ENCODE measurements around the gene LRRC4C.
"Not testable (repeated sequence)": the region's sequence is repeated elsewhere in the genome, so short reads cannot be mapped to it uniquely, and the experiment has no call there.

Gene LRRC4C

DNA sequence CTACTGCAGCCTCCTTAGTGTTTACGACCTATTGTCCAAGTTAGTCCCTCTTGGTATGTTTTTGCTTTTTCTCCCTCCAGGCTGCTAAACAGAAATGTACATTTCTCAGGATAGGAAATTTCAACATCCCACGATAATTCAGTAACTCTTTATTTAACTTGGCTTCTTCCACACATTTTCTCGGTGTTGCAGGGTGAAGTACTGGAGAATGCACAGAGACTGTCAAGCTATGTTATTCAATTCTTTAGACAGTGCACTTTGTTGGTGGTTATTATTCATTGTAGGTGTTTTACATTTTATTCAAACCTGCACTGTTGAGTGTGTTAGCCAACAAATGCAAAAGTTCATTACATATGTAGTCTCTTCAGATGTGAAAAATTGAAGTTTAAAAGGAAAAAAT, 839.8 kb downstream of the LRRC4C start:
- no peak for DNase-seq

DNA sequence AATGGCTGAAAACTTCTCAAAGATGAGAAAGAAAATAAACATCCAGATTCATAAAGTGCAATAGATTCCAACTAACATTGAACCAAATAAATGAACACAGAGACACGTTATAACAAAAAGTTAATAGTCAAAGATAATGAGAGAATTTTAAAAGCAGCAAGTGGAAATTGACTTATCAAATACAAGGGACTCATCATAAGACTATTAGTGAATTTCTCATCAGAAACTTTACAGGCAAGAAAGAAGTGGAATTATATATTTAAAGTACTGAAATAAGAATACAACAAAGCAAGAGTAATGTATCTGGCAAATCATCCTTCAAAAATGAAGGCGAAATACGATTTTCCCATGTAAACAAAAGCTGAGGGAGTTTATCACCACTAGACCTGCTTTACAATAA, 852.7 kb downstream of the LRRC4C start:
- DNase-seq: no peak

DNA sequence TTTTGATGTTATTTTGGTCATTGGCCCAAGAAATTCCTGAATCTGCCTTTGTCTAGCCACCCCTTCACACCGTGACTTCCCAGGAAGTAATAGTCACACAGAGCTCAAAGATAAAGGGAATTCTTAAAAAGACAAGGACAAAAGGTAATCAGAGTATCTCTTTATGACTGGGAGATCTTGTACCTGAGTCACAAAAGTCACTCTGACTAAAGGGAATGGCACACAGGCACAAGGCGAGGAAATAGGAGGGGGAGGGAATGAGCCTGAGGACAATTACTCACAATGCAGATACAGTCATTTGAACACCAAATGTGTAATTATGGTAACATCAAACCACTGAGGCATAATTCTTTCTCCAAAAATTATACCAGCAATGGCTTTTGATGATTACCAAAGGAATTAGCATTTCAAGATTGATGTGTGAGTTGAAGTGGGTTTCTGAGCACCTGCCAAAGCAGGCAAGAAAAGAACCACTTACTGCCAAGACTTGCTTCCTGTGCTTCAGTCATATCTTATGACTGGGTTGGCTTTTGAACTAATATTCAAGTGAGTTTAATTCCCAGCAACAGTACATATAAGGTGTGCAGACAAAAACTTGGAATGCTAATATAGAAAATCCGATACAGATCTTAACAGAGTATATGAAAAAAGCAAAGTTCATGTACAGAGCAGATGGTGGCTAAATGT, 856.4 kb downstream of the LRRC4C start:
- DNase-seq: no peak

DNA sequence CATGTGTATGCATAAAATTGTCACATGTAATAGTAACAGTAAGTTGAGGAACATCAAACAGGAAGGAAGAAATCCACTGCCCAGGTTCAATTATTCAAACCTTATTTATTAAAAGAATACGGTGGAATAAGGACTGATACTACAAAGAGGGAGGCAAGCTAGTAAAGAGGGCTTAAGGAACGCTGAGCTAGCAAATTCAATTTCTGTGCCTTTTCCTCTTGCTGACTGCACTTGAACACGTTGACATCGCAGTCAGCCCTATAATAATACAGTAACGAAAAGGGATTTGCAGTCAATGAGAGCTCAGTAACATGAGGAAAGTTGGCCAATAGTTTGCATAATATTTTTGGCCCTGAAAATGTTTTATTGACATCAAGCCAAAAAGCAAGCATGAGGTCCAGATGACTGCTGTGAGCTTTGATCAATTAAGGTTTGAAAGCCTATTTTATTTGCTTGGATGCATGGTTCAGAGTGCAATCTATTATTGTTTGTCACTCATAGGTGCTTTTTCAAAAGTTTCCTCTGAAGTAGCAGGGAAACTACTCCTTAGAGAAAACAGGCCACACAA, 861.8 kb downstream of the LRRC4C start:
- DNase-seq: no peak

DNA sequence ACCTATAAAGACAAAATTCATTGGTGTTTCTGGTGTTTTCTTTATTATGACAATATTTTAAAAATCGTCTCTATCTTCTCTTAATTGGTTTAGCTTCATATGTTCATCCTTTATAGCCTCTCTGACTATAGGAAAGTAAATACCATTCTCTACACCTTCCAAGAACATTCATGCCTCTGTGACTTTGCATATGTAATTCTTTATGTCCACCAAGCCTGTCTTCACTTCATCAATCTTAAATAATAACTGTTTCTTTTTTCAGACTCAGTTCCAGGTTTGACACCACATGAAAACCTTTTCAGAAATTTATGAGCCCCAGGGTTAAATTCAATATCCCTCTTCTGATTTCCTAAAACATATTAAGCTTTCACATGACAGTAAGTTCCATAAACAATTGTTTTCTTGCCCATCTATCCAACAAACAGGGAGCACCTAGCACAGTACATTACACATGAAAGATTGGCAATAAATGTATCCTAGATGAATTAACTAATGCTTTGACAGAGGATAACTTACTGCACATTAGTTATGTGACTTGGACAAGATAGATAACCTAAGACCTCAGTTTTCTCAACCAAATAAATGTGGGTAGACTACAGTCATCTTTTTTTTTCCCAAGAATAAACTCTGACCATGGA, 886.1 kb downstream of the LRRC4C start:
- no peak for DNase-seq

DNA sequence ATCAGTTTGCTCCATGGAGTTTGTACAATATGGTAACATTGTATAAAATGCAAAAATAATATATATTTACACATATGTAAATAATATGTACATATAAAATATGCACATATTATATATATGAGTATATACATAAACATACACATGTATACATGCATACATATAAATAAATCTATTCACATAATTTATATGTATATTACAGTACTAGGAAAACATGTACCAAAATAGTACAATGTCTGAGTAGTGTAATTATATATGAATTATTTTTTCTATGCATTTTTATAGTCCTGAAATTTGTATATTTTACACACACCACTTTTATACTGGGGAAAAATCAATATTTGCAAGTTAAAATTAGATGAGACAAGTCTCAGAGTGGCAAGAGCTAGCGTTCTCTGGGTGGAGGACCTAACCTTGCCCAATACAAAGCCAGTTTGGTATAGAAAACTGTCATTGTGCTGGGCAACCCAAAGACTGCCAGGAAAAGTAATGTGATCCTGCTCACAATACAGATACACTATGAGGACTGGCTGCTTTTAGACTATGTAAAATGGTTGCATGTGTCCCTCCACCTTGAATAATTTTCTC, 889.4 kb downstream of the LRRC4C start:
- no peak for DNase-seq

DNA sequence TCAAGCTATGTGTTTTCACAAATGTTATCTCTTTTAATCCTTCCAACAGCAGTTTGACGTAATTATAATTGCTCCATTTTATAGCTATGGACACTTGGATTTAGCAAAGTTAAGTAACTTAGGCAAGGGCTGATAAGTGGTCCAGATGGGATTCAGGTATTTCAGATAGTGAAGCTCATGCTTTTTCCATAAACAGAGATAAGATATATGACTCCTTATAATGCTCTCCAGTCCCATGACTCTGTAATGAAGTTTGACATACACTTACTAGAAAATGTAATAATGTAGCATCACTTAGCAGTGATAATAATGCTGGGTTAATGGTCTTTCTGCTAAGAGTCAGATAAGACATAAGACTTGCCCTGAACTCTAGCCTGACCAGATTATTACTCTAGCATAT, 892.1 kb downstream of the LRRC4C start:
- no peak for DNase-seq

DNA sequence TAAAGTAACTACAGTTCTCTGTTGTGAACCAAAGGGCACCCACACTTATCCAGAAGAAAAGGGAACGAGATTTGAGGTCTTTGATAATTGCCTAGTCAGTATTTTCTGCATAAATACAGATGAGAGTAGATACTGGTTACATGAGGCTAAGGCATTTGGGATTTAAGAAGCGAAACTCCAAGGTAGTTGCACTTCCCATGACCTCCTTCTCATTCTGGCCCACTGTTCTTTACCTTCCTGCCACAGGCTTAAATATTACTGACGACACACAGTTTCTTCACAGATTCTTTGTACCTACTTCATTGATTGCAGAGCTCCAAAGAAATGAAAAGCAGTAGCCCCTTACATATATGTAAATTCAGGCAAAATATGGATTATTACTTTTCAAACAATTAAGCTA, 915.3 kb downstream of the LRRC4C start:
- DNase-seq: no peak

DNA sequence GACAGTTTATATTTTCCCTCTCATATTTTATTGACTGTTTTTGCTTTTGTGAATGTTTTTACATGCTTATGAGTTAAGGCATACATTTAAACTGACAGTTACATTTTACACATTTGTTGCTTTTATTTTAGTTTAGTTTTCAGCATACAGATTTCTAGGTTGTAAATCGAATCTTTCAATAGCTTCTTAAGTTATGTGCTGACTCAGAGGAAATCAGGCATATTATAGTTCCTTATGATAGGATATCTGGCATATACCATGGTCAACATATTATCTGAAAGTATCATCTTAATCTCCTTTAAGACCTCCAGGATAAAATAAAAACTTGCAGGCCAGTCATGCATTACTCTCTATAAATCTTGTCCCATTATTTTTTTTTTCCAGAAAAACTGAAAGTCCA, 916.6 kb downstream of the LRRC4C start:
- no peak for DNase-seq

DNA sequence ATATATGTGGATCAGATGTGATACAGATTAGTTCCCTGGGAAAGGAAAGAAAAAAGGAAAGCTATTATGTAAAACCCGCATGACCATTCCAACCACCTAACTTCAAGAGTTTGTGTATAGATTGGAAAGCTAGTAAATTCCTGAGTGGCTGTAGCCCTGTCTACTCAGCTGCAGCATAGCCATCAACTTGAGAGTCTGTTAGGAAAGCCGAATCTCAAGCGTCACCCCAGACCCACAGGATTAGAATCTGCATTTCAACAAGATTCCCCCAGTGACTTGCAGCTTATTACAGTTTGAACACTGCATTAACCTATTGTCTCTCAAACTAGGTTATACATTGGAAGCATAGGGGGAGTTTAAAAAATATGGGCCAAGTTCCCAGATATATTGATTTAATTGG, 921.7 kb downstream of the LRRC4C start:
- DNase-seq: no peak

DNA sequence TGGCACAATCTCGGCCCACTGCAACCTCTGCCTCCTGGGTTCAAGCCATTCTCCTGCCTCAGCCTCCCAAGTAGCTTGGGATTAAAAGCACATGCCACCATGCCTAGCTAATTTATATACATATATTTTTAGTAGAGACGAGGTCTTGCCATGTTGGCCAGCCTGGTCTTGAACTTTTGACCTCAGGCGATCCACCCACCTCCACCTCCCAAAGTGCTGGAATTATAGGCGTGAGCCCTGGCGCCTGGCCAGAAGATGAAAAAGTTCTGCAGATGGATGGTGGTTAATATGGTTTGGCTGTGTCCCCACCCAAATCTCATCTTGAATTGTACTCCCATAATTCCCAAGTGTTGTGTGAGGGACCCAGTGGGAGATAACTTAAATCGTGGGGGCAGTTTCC, 937.4 kb downstream of the LRRC4C start:
- DNase-seq: not testable (repeated sequence)

DNA sequence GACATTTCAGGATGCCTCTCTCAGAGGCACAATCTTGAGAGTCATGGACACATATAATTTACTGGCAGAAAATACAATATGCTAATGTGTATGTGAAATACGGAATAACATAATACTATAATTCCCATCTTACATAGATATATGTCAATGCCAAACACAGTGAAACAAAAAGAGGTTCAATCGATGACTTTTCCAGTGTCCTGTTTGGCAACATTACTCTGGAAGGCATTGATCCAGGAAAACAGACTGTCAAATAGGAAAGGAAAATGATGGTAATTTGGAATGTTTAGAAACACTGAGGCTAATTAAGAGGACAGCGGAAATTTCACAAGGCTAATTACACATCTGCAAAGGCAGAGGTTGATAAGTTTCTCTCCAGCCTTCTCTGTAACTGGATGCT, 942.3 kb downstream of the LRRC4C start:
- DNase-seq: no peak

DNA sequence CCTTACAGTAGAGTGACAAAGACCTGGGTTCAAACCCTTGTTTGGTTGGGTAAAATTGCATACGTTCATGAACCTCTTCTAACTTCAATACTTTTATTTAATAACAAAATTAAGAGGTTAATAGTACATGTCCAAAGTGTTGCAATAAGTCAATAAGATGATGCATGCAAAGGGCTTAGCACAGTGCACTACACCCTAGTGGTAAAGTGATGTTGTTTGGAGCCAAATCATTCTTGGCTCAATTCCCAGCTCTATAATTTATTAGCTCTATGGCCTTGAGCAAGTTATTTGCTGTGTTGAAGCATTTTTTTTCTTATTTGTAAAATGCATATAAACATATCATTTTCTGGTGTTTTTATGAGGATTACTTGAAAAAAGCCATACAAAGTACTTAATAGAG, 945.3 kb downstream of the LRRC4C start:
- no peak for DNase-seq

DNA sequence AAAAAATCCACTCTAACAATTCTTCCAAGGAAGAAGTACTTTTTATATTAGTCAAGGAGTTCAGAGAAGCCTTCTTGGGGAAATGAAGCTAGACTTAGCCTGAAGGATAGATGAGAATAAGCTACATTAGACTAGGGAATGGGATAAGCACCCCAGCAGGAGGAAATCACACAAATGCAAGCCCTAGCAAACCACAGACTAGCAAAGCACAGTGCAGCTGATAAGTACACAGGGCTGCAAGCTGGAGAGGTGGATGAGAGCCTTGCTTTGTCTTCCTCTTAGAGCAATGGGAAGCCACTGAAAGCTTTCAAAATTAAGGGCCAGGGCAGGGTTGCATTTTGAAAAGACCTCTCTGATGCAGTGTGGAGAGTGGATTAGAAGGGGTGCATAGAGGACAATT, 946.2 kb downstream of the LRRC4C start:
- DNase-seq: no peak

DNA sequence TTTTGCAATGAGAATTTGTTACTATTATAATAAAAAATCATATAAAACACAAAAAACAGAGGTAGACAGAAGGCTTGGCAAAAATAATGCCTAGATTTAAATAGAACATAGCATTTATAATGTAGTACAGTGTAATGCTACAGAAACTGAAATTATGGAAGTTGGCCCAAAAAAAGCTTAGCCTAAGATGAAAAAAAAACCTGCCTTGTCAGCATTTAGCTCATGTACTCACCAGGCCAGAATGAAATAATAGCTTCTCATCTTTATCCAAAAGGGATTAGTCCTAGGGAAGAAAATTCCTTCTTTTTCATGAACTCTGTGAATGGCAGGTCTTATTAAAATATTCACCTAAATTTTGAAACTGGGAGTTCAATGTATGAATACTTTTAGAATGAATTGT, 951.1 kb downstream of the LRRC4C start:
- DNase-seq: no peak

DNA sequence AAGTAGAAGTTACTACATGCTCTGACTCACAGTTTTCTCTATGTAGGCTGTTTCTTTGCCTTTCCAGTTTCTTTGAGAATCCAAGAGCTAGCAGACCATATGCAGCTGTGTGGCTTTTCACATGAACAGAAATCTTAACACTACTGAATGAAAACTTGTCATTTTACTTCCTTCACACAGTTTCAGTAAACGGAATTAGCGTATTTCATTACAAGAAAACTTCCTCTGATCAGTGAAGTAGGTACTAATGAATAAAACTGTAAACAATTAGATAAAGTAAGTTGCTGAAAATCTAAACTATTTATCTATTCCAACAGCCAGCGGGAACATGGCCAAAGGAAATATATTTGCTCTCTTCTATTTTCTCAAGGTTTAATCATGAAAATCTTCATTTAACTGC, 953.2 kb downstream of the LRRC4C start:
- no peak for DNase-seq

DNA sequence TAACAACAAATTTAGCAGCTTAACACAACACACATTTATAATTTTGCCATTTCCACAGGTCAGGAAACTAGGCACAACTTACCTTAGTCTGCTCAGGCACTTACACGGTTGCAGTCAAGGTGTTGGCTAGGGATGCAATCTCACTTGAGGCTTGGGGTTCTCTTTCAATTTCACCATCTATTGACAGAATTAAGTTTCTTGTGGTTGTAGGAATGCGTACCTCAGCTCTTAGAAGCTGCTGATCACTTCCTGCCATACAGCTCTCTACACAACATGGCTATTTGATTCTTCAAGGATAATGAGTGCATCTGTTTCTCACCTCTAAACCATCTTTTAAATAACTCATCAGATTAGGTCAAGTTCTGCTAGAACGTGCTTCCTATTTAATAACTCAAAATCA, 968.1 kb downstream of the LRRC4C start:
- DNase-seq: no peak

DNA sequence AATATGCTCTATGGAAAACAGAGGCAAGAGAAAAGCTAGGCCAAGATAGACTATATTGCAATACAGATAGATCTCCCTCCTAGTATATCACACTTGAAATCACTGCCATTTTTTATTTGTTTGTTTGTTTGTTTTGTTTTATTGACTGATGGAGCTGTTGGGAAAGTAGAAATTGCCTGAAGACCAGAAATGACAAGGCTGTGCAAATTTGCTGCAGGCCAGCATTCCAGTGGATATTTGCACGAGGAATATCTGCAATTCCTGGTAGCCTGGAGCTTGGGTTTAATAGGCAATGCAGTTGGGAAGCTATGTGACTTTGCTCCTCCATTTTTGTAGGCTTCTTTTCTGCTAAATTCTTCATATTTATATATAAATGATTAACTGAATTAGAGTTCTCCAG, 991.7 kb downstream of the LRRC4C start:
- DNase-seq: no peak

DNA sequence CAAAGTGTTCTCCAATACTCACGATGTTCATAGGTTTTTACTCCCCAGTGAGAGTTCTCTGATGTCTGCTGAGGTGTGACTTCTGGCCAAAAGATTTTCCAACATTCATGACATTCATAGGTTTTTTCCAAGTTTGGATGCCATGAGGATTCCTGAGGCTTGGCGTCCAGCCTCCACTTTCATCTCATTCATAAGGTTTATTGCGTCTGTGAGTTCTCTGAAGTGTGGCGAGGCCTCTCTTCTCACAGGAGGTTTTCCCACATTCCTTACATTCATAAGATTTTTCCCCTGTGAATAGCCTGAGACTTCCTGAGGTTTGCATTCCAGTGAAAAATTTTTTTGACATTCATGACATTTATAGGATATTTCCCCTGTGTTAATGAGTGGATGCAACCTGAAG, 1014.1 kb downstream of the LRRC4C start:
- no peak for DNase-seq

DNA sequence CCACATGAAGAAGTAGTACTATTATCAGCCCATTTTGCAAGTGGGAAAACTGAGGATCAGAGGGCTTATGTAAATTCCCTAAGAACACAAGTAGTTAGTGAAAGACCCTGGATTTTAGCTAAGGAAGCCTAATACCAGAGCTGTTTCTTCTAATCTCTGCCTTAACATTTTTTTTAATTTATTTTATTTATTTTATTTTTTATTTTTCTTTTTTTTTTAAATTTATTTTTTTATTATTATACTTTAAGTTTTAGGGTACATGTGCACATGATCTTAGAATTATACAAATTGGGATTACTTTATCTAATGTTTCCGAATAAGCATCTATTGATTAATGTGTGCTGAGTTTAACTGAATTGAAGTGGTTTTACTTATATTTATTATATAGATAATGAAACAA, 1015.3 kb downstream of the LRRC4C start:
- no peak for DNase-seq

DNA sequence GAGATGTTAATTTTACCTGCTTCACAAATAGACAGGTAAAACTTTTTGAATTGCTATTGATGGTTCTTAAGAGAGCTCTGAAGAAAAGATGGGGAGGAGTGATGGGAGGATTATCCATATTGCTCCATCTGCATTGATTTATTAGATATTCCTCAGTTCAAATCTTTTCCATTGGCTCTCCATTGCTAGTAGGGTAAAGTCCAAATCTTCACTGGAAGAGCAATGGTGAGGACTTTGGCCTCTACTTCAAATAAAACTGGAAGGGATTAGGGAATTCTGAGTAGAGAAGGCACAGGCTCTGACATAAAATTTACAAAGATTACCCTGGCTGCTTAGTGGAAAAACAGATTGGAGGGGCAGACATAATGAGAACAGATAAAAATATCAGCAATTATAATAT, 1024.1 kb downstream of the LRRC4C start:
- no peak for DNase-seq

DNA sequence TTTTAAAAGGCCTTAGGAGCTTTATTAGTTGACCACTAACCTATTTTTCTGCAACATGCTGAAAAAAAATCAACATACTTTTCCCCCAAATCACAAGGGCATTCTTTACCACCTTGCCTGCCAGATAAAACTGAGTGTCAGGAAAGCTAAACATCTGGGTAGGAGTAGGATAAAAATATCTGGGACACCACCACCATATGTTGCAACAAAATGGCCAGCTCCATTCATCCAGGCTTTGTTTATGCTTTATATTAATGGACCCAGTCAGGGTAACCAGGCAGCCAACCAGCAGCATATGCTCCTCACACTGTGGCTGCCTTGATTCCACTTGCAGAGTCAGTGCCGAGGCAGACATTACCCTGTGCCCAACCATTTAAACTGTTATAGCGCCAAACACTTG, 1024.5 kb downstream of the LRRC4C start:
- DNase-seq: no peak

DNA sequence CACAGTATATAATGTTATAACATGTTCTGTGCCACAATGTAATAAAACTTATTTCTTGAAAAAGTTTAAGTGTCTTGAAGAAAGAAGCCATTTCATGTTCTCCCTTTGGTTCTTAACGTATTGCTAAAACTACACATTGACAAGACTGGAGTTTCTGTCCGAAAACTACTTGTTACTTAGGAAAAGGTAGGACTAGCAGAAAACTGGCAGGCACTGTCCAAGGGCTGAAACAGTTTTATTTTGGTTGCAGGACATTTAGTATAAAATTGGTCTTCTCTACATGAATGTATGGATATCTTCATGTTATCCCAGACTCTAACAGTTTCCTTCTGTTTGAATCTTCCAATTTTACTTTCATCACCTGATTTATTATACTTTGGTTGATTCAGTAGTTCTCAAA, 1027.1 kb downstream of the LRRC4C start:
- DNase-seq: no peak

DNA sequence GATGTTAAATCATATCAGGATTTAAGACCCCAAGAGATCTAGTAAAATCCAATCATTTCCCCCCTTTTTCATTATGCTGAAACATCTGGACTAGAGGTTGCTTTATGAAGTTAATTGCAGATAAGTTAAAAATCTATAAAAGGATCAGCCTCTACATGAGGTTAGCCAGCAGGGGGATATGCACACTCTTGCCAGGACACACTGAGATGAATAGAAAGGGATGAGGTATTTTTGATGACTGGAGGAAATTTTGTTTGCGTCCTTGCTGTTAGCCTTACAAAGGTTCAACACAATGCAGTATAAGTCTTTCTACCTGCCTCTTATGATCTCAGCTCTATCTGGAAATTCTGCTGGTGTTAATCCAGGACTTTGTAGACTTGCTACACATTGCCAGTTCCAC, 1034.3 kb downstream of the LRRC4C start:
- DNase-seq: no peak

Measured in DMS79 (cell line).